Measurements from ENCODE around the gene ADAMTSL3.

ADAMTSL3 gene, protein sequence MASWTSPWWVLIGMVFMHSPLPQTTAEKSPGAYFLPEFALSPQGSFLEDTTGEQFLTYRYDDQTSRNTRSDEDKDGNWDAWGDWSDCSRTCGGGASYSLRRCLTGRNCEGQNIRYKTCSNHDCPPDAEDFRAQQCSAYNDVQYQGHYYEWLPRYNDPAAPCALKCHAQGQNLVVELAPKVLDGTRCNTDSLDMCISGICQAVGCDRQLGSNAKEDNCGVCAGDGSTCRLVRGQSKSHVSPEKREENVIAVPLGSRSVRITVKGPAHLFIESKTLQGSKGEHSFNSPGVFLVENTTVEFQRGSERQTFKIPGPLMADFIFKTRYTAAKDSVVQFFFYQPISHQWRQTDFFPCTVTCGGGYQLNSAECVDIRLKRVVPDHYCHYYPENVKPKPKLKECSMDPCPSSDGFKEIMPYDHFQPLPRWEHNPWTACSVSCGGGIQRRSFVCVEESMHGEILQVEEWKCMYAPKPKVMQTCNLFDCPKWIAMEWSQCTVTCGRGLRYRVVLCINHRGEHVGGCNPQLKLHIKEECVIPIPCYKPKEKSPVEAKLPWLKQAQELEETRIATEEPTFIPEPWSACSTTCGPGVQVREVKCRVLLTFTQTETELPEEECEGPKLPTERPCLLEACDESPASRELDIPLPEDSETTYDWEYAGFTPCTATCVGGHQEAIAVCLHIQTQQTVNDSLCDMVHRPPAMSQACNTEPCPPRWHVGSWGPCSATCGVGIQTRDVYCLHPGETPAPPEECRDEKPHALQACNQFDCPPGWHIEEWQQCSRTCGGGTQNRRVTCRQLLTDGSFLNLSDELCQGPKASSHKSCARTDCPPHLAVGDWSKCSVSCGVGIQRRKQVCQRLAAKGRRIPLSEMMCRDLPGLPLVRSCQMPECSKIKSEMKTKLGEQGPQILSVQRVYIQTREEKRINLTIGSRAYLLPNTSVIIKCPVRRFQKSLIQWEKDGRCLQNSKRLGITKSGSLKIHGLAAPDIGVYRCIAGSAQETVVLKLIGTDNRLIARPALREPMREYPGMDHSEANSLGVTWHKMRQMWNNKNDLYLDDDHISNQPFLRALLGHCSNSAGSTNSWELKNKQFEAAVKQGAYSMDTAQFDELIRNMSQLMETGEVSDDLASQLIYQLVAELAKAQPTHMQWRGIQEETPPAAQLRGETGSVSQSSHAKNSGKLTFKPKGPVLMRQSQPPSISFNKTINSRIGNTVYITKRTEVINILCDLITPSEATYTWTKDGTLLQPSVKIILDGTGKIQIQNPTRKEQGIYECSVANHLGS (N-terminal part only)
- 0 to 0.26 (median 0) reads per million in 18 experiments for total RNA-seq

DNA sequence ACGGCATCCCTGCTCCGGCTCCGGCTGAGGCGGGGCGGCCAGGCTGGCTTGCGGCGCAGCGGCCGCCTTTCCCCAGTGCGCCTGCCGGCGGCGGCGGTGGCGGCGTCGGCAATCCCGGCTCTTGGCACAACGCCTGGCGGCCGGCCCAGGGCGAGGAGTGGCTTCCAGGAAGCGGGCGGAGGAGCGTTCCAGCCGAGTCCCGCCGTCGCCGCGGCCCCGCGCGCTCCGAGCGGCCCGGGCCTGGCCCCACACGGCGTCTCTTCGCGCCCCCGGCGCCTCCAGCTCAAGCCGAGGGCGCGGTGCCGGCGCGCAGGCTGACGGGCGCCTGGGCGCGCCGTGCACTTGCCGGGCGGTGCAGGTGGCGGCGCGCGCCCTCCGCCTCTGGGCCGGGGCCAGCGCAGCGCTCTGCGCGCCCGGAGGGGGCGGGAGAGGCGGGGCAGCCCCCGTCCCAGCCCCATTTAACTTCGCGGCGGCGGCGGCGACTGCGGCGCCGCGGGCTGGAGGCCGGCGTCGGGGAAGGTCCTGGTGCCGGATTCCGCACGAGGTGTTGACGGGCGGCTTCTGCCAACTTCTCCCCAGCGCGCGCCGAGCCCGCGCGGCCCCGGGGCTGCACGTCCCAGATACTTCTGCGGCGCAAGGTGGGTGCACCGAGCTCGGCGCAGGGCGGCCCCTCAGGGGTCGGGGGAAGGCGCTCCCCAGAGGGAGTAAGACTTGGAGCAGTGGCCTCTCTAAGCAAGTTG is at the start of gene ADAMTSL3:
Gene ADAMTSL3 (plus strand): TSS at position 485 of the 740 bp plus-strand sequence. CDS start 1,639 bp downstream, outside the sequence.
- DNase-seq: no peak

DNA sequence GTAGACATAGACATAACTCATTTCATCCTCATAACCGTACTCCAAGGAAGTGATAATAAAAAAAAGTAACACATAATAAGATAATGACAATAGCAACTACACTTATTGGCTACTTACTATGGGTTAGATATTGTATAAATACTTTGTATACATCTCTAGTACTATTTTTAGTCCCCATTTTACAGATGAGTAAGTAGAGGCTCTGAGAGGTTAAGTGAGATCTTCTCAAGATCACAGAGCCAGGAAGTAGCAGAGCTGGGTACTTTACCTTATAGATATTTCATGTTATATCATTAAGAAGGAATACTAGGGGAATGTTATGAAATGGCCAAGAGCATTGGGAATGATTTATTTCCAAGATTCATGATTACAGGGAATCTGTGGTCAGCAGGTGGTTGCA is 49.4 kb upstream of the ADAMTSL3 start:
- no peak for DNase-seq

- no peak for DNase-seq
These were observed 48.6 kb upstream of the ADAMTSL3 start for GRCh38 chr15:83605111-83605945.

DNA sequence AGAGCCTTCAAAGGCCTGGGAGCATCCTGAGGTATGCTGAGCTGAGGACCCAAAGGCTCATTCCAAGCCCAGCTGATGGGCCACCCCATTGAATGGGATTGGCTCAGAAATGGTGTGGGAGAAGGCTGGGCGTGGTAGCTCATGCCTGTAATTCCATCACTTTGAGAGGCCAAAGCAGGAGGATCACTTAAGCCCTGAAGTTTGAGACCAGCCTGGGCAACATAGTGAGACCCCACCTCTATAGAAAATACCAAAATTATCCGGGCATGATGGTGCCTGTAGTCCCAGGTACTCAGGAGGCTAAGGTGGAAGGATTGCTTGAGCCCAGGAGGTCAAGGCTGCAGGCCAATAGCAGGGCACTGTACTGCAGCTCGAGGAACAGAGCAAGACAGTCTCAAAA is 43.8 kb upstream of the ADAMTSL3 start:
- no peak for DNase-seq

- no peak for DNase-seq
These were observed 42.8 kb upstream of the ADAMTSL3 start for GRCh38 chr15:83610901-83611685.

DNA sequence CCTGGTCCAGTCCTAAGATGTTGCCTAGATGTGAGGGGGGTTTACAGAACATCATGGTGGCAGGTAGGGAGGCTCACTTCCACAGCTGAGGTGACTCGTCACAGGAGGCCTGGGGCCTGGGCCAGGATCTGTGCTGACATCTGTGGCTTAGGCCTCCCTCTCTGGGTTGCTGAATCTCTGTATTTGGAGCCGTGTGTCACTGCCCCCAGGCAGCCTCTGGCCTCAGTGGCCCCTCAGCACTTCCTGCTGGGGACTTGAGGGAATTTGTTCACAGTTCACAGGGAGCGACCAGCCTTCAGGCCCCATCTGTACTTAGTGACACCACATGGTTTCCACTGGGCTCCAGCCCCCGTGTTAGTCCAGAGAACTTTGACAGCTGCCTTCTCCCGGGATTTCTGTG is 41.7 kb upstream of the ADAMTSL3 start:
- DNase-seq: no peak

DNA sequence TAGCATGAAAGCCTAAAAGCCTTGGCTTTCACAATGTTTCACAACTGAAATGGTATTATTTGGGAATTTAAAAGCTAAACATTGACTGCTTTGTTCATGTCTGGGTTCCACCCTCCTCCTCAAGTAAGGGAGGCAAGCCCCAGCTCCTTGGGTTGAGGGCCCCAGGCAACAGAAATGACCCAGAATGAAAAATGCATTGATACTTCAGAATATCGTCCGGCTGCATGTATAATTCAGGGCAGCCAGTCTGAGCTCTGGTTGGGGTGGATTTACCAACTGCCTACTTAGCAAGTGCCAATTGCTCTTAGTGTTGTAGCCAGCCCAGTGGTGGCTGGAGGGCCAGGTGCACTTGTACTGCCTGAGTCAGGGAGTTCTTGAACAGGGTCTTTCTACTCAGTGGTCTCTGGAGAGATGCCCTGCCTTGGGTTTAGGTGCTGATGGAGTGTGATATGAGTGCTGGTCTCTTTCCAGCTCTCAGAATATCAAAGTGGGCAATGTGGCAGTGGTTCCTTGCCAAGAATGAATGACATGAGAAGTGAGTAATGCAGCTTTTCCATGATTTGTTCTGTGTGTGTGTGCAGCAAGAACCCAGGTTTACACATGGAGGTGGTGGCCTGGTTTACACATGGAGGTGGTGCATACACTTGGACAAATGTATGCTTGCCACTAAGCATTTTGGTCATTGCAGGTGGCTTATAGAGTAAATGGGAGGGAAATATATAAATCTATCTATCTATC is 40.9 kb upstream of the ADAMTSL3 start:
- no peak for DNase-seq

DNA sequence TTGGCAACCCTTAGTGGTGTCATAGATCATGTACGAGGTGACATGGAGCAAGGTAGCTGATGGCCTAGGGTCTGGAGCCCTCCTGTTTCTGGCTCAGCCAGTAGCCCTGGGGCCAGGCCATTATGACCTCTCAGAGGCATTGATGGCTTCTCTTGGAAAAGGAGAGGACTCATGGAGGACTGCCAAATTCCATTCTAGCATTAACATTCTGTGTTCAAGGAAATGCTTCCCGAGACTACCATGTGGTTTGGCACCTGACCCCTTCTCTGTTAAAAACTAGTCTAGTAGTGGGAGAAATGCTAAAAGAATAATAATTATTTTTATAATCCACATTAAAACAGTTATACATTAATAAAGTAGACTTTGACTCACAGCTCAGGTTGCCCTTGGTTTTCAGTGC is 40.2 kb upstream of the ADAMTSL3 start:
- no peak for DNase-seq

DNA sequence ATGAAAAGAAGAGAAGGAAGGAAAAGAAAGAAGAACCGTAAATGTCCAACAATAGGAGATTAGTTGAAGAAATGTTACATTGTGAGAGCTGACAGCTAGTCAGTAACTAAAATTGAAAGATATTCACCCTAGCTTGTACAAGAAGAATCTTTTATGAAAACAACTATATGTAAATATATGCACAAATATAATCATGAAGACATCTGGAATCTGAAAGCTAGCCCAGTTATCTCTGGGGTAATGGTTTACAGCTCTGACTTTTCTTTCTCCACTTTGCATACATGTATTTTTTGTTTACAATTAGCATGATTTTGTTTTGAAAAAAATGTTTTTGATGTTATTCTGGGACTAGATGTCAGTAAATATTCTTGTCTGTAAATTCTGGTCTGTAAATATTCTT is 37.1 kb upstream of the ADAMTSL3 start:
- no peak for DNase-seq

- DNase-seq: peak in 1 of 2 donors; percentile 5
These were observed 27.6 kb upstream of the ADAMTSL3 start for GRCh38 chr15:83626171-83626802.

DNA sequence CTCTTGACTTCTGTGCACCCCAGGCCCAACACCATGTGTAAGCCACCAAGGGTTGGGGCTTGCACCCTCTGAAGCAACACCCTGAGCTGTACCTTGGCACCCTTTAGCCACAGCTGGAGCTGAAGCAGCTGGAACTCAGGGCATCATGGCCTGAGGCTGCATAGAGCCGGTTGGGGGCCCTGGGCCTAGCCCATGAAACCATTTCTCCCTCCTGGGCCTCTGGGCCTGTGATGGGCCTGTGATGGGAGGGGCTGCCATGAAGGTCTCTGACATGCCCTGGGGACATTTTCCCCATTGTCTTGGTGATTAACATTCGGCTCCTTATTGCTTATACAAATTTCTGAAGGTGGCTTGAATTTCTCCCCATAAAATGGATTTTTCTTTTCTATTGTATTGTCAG is 22.4 kb upstream of the ADAMTSL3 start:
- no peak for DNase-seq

GRCh38 chr15:83643201-83643600 is 10.7 kb upstream of the ADAMTSL3 start:
- DNase-seq: no peak

DNA sequence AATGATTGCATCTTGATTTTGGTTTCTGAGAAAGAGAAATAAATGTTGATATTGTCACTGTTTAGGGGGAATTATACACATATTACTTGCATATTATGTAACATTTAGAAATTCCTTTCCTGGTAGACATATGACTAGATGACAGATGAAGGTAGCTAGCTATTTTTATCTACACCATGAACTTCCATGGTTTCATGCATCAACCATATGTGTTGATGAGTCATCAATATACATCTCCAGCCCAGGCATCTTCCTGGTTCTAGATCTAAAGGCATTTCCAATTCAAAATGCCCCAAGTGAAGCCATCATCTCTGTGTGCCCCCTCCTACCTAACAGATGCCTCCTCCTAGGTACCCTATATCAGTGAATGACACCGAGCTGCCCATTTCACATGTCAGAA is 9.5 kb upstream of the ADAMTSL3 start:
- no peak for DNase-seq

DNA sequence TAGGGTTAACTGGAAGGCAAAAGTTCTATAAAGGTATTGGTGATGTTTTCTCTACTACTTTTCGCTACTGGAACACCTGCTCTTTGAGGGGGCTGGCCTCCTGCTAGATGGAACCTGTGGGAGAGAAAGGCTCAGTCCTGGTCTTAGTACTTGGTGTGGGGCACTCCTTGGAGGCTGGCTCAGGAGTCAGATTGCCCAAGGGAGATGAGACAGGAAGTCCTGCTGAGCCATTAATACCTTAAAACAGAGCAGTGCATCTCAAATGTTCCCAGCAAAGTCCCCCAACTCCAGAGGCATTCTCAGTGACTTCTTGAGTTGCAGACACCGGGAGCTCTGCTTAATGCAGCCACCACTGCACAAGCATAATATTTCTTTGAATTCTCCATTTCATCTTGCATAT is 3.1 kb upstream of the ADAMTSL3 start:
- DNase-seq: no peak

GRCh38 chr15:83651541-83651940 is 2.4 kb upstream of the ADAMTSL3 start:
- no peak for DNase-seq

GRCh38 chr15:83652626-83653204 is 1.2 kb upstream of the ADAMTSL3 start:
- DNase-seq: no peak

DNA sequence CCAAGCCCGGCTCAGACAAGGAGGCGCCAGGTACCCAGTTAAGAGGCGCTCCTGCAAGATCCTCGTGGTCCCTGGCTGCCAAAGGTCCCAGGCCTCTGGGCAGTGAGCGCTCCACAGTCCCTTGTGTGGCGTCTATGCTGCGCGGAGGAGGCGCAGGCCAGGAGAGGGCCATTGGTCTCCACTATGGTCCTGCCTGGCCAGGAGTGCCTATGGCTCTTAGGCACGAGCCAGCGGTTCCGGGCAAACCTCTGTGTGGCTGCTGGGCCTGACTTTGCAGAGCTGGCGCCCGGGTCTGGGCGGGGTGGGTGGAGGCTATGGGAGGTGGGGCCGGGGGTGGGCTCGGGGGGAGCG is 660 bp upstream of the ADAMTSL3 start:
- no peak for DNase-seq

DNA sequence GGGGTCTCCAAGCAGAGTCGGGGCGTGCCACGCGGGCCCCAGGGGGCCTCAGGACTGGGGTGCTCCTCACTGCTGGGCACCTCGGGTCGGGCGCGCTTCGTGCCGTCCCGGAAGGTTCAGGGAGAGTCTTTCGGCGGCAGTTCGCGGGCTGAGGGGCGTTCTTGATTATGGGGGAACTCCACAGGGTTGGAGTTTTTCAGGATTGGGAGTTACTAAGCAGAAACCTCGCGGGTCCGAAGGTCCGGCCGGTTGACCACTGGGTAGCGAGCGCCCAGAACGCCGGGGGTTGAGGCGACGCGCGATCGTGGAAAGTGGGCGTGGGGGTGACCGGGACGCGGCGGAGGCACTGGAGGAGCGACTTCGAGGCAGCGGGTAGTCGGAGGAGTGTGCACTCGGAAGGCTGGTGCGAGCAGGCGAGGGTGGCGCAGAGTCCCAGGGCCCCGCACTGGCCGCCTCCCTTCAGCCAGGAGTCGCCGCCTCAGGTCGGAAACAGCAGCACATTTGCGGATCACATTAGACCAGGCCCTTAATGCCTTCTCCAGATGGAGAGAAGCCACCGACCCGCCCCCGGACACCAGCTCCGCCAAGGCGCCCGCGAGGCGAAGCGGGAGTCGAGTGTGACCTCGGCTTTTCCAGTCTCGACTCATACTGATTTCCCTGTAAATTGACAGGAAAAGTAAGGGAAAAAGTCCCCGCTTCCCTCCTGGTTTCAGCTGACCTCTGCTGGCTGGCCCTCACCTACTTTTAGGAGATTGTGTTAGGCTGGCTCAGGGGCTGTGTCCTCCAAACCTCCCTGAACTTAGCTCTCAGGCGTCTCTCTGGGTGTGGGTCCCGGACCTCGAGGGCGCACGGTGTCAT is 685 bp downstream of the ADAMTSL3 start:
- DNase-seq: no peak
